ENCODE measurements around the gene MBTPS1. TPM values are rescaled to one million over a fixed set of nuclear protein-coding genes. Genes with fewer than 3 reads are reported as not detected.

MBTPS1 gene
- total RNA-seq, 1 experiment from 2014 or later: 77.9 TPM

- DNase-seq (ENCODE audit: low spot score): no peak
These were observed 80.6 kb downstream of the MBTPS1 start for GRCh38 chr16:84036131-84036530.

GRCh38 chr16:84034516-84034915 is 82.2 kb downstream of the MBTPS1 start:
- DNase-seq (ENCODE audit: low spot score): no peak

DNA sequence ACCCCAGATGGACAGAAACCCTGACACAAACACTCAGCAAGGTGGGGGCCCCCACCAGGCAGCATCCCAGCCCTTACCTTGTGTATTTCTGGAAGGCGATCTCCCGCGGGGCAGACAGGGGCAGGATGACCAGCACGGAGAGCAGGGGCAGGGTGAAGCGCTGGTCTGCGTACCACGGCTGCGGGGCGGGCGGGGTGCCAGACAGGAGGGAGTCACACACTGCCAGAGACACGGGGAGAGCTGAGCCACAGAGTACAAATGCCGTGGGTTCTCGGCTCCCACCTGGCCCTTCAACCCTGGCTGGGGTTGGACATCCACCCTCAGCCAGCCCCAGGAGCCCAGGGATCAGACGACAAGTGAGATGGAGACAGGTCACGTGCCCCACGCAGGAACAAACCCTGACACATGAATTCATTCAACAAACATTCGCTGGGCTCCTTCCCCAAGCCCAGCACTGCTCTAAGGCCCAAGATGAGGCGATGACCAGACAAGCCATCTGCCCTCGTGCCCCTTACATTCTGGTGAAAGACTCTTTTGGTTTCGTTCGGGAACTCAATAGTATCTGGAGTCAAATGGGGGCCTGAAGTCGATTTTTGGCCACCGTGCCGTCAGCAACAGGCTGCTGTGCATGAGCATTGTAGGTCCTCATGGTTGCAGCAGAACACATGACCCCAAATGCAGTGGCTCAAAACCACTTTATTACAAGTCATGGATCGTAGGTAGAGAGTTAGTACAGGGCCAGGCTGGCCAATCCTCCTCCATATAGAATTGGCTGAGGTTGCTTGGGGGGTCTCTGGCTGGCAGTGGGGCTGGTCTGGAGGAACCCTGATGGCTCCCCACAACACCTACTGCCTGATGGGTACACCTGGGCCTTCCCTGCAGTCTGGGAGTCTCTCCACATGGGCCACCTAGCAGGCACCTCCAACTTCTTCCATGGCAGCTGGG is 83.2 kb downstream of the MBTPS1 start:
- DNase-seq (ENCODE audit: low spot score): no peak

GRCh38 chr16:84032458-84033178 is 84.1 kb downstream of the MBTPS1 start:
- DNase-seq (ENCODE audit: low spot score): no peak

- DNase-seq (ENCODE audit: low spot score): no peak
These were observed 85.2 kb downstream of the MBTPS1 start for GRCh38 chr16:84031556-84031955.

GRCh38 chr16:84029297-84030047 is 87.3 kb downstream of the MBTPS1 start:
- DNase-seq (ENCODE audit: low spot score): no peak

DNA sequence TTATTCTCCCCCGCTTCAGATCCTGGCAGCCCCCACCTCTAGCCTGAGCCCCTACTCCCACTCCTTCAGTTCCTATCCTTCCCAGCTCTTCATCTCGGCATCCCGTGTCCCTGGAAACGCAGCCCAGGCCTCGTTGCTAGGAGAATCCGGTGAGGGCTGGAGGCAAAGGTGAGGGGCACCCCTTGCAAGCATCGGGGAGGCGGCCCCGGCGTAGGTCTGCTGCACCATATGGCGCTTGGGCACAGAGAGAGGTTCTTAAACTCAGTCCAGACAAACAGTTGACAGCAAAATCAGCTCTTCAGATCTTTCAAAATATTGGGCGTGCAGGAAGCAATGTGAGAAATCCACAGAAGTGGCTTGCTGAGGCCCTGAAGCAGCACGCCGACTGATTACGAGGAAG is 89.1 kb downstream of the MBTPS1 start:
- DNase-seq (ENCODE audit: low spot score): no peak

- no peak for DNase-seq (ENCODE audit: low spot score)
These were observed 90.1 kb downstream of the MBTPS1 start for GRCh38 chr16:84026606-84027005.

DNA sequence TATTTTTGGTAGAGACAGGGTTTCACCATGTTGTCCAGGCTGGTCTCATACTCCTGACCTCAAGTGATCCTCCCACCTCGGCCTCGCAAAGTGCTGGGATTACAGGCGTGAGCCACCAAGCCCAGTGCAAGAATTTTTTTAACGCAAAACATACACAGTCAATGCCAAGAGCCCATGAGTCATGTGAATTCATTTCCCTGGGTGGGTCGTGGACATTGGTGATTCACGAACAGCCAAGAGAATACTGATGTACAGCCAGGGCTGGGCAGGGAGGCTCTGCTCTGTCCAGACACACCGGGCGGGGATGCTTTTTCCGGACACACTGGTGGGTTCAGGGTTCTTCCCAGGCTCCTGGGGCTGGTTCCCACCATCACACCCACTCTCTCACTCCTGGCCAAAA is 91.9 kb downstream of the MBTPS1 start:
- DNase-seq (ENCODE audit: low spot score): no peak

- DNase-seq (ENCODE audit: low spot score): no peak
These were observed 94.1 kb downstream of the MBTPS1 start for GRCh38 chr16:84022644-84023043.

DNA sequence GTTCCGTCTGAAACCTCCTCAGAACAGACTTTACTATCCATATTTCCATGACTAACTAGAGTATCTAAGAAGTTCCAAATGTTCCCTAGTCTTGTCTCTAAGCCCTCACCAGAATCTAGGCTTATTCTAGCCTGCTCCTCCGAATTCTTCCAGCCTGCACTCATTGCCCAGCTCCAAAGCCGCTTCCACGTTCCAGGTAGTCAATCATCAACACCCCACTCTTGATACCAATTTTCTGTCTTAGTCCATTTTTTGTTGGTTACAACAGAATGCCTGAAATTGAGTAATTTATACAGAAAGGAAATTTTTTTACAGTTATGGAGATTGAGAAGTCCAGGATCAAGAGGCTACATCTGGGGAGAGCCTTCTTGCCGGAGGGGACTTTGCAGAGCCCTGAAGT is 95.3 kb downstream of the MBTPS1 start:
- DNase-seq (ENCODE audit: low spot score): no peak

- DNase-seq (ENCODE audit: low spot score): no peak
These were observed 96.4 kb downstream of the MBTPS1 start for GRCh38 chr16:84020353-84020752.

DNA sequence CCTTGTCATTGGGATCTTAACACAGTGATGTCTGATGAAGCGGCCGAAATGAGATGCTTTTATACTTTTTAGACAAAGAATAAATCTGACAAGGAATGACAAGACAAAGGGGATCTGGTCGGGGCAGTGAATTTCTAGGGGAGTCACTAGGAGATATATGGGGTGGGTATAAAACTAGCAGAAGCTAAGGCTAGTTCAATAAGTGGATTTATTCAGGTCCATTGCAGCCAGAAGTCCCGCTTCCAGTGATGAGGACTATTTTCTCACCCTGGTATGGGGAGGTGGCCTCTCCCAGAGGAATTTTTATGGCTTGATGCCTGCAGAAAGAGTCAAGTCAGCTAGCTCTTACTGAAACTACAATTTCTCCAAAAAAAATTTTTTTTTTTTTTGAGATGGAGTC is 98.0 kb downstream of the MBTPS1 start:
- no peak for DNase-seq (ENCODE audit: low spot score)

DNA sequence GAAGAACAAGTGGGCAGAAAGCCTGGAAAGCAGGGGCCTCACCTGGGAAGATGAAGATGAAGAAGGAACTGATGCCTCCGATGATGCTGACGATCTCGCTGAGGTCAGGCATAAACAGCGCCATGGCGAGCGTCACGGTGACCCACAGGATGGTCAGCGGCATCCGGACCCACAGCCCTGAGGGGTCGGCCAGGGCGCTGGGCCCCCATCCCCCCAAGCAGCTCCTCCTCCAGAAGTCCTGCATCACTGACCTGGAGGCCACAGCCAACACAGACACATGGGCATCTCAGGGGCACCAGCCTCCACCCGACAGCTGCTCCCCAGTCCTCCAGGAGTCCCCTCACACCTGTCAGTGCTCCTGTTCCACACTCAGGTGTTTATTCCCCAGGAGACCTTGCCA is 100.3 kb downstream of the MBTPS1 start:
- DNase-seq (ENCODE audit: low spot score): no peak

DNA sequence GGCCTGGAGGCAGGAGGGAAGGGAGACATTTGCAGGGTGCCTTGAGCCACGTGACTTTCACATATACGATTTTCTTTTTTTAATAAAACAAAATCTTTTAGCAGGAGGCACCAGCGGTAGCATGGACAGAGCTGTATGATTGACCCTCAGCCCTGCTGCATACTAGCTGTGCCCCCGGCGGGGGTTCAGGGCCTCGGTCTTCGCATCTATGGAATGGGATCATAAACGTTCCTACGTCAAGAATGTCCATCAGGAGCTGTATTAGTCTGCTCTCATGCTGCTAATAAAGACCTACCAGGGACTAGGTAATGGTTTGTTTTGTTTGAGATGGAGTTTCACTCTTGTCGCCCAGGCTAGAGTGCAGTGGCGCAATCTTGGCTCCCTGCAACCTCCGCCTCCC is 101.3 kb downstream of the MBTPS1 start:
- no peak for DNase-seq (ENCODE audit: low spot score)

DNA sequence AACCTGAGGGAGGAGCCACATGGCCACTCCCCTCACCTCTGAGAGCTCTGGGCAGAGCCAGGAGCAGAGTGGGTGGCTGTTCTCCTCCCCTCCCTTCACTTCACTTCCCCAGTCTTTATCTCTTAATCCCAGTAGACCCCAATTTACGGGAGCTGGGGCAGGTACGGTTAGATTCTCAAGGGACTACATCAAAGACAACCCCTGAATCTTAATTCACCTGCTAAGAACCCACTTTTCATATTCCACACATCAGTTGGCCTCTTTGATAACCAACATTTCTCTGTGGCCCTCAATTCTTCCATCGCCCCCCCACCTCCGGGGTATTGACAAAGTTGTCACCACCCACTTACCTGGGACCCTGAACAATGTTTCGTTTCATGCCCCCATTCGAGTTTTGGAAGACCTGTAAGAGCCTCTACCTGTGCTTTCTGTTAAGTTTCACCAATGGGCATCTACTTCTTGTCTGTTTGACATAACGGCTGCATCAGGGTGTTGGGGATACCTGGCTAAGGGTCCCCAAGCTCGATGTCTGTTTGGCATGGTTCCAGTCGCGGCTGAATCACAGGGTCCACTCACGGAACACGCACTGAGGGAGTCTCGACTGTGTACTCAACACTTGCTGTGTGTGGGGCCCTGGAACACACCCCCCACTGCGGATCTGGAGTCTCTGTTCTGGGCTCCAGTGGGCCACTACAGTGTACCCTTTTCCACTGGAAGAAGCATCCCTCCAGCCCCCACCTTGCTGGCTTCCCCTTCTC is 102.0 kb downstream of the MBTPS1 start:
- no peak for DNase-seq (ENCODE audit: low spot score)

GRCh38 chr16:84013787-84014569 is 102.8 kb downstream of the MBTPS1 start:
- DNase-seq (ENCODE audit: low spot score): peak; percentile 63

DNA sequence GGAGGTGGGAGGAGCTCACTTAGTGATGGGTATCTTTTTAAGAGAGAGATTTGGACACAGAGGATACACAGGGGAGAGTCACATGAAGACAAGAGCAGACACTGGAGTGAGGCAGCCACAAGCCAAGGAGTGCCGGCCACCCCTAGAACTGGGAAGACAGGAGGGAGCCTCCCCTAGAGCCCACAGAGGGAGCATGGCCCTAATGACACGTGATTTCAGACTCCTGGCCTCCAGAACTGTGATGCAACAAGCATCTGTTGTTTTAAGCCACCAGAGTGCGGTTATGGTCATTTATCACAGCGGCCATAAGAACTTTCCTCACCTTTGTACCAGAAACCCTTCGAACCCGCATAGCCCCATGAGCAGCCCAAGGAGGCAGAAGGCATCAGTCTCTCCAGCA is 107.5 kb downstream of the MBTPS1 start:
- DNase-seq (ENCODE audit: low spot score): no peak

- DNase-seq (ENCODE audit: low spot score): no peak
These were observed 108.8 kb downstream of the MBTPS1 start for GRCh38 chr16:84007965-84008364.

DNA sequence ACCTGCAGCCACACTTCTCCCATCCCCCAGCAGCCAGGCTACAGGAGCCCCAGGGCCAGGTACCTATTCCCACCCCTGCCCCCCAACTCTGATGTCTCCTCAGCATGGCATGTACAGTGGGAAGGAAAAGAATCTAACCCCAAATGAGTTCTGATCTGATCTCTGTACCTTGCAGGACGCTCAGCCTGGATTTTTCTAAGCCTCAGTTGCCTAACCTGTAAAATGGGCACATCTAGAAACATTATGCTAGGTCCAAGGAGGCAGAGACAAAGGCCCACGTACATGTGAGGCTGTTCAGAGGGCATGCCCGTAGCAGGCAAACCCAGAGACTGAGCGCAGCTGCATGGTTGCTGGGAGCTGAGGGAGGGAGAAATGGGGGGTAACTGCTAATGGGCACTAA is 109.2 kb downstream of the MBTPS1 start:
- no peak for DNase-seq (ENCODE audit: low spot score)

- no peak for DNase-seq (ENCODE audit: low spot score)
These were observed 111.4 kb downstream of the MBTPS1 start for GRCh38 chr16:84005391-84005790.

All from H4 (cell line).